ENCODE data around the gene CPAMD8. TPM values are rescaled to one million over a fixed set of nuclear protein-coding genes. Genes with fewer than 3 reads are reported as not detected.
"Not testable (repeated sequence)": the region's sequence is repeated elsewhere in the genome, so short reads cannot be mapped to it uniquely, and the experiment has no call there.

CPAMD8 gene
- total and polyA plus RNA-seq, 10 of the 15 experiments (the other 5 are each of a cell fraction or from before 2014, with no cell fraction given), result 0.12 to 0.97 (median 0.25) TPM; not detected in 3

DNA sequence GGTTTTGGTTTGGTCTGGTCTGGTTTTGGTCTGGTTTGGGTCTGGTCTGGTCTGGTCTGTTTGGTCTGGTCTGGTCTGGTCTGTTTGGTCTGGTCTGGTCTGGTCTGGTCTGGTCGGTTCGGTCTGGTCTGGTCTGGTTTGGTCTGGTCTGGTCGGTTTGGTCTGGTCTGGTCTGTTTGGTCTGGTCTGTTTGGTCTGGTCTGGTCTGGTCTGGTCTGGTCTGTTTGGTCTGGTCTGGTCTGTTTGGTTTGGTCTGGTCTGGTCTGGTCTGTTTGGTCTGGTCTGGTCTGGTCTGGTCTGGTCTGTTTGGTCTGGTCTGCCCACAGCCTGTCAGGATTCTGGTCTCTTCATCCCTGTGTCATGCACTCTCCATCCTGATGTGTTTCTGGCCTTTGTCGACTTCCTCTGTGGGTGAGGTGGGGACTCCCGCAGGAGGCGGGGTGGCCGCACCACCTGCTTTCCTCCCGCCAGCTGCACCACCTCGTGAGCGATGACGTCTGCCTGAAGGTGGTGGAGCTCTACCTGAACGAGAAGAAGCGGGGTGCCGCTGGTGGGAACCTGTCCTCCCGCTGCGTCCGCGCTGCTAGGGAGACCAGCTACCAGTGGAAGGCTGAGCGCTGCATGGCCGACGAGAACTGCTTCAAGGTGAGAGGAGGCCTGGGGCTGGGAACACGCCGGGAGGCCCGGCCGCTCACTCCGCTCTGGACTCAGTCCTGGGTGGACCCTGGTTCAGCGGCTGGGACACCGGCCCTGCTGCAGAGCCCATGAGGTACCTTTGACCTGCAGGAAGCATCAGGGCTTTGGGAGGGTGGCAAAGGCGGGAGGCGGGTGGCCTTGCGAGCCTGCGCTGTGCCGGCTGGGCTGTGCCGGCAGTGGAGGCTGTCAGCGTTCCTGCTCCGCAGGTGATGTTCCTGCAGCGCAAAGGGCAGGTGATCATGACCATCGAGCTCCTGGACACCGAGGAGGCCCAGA lies 150.7 kb downstream of the CPAMD8 start:
- Histone ChIP-seq H4K20me1 (ENCODE audit: control insufficient read depth, insufficient read depth) (no peaks in the 10 kb centered on the region), H3K4me3 (no peak overlapping the region), H3K27me3 (replicated peaks in 1 of 2; ENCODE audit: control insufficient read depth in 2 of 2, insufficient read depth in 2 of 2, low read length in 1 of 2) (no peaks in the 10 kb centered on the region), H3K36me3 (ENCODE audit: control insufficient read depth in 2 of 2, insufficient read depth in 2 of 2, low read length in 1 of 2) (peaks cover 10 to 44% of the 10 kb centered on the region in 2 experiments), H3K79me2 (ENCODE audit: control insufficient read depth, insufficient read depth, low read length) (no peaks in the 10 kb centered on the region), H3K4me2 (ENCODE audit: control insufficient read depth, insufficient read depth) (no peak overlapping the region), H3K4me1 (ENCODE audit: control insufficient read depth, insufficient read depth, low read length) (peaks cover 6% of the 10 kb centered on the region), H3K27ac (ENCODE audit: control insufficient read depth, insufficient read depth) (no peak overlapping the region), H2AFZ (ENCODE audit: control insufficient read depth, low read depth, low read length) (no peak overlapping the region), H3K9ac (ENCODE audit: control insufficient read depth, insufficient read depth, low read length) (no peak overlapping the region), H3K9me3 (replicated peaks; ENCODE audit: control insufficient read depth, insufficient read depth, low read length) (peaks cover 11% of the 10 kb centered on the region; the same call in 2 of the 3 replicates)
- ATAC-seq (no peak; the same call in 1 of the 3 replicates), DNase-seq (ENCODE audit: low read depth, low spot score) (no peak), FAIRE-seq (no peak)
- intact Hi-C loops (cut with micrococcal nuclease; ENCODE audit: unreplicated experiment) (no loop called here), in situ Hi-C loops (cut with MboI) (no loop called here)
- ChIA-PET RAD21 (ENCODE audit: unreplicated experiment) (no interaction called here), POLR2A (no interaction called here), SMC1A (ENCODE audit: uncharacterized antibody, unreplicated experiment) (no interaction called here), CTCF (no interaction called here)
- 94% methylated on average over 34 of the region's 39 CpGs for whole genome bisulfite sequencing (ENCODE audit: insufficient coverage, insufficient replicate concordance, low lambda C conversion rate, missing lambda C conversion rate)
- BruUV-seq (replicated peaks), result TSS peak; percentile 47
- TF ChIP-seq, protein P1, sequence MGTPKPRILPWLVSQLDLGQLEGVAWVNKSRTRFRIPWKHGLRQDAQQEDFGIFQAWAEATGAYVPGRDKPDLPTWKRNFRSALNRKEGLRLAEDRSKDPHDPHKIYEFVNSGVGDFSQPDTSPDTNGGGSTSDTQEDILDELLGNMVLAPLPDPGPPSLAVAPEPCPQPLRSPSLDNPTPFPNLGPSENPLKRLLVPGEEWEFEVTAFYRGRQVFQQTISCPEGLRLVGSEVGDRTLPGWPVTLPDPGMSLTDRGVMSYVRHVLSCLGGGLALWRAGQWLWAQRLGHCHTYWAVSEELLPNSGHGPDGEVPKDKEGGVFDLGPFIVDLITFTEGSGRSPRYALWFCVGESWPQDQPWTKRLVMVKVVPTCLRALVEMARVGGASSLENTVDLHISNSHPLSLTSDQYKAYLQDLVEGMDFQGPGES (IDR thresholded peaks at IDR 0.05), result no peak
- TF ChIP-seq TCF12 (IDR thresholded peaks at IDR 0.05; ENCODE audit: low read depth, low read length) (peak; percentile 65), TCF3 (IDR thresholded peaks at IDR 0.05; ENCODE audit: borderline replicate concordance, insufficient read depth, low read depth, low read length) (peak; percentile 79; the same call in 1 of the 2 replicates)
- TF ChIP-seq, protein P2, sequence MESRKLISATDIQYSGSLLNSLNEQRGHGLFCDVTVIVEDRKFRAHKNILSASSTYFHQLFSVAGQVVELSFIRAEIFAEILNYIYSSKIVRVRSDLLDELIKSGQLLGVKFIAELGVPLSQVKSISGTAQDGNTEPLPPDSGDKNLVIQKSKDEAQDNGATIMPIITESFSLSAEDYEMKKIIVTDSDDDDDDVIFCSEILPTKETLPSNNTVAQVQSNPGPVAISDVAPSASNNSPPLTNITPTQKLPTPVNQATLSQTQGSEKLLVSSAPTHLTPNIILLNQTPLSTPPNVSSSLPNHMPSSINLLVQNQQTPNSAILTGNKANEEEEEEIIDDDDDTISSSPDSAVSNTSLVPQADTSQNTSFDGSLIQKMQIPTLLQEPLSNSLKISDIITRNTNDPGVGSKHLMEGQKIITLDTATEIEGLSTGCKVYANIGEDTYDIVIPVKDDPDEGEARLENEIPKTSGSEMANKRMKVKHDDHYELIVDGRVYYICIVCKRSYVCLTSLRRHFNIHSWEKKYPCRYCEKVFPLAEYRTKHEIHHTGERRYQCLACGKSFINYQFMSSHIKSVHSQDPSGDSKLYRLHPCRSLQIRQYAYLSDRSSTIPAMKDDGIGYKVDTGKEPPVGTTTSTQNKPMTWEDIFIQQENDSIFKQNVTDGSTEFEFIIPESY (IDR thresholded peaks at IDR 0.05), result peak; percentile 36; the same call in 1 of the 2 replicates

DNA sequence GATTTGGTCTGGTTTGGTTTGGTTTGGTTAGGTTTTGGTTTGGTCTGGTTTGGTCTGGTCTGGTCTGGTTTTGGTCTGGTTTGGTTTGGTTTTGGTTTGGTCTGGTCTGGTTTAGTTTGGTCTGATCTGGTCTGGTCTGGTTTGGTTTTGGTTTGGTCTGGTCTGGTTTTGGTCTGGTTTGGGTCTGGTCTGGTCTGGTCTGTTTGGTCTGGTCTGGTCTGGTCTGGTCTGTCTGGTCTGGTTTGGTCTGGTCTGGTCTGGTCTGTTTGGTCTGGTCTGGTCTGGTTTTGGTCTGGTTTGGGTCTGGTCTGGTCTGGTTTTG lies 151.7 kb downstream of the CPAMD8 start:
- H3K27me3 ChIP-seq (replicated peaks in 1 of 2; ENCODE audit: control insufficient read depth in 2 of 2, insufficient read depth in 2 of 2, low read length in 1 of 2); SMC1A ChIA-PET (ENCODE audit: uncharacterized antibody, unreplicated experiment); H3K4me3 ChIP-seq; RAD21 ChIA-PET (ENCODE audit: unreplicated experiment); H3K9ac ChIP-seq (ENCODE audit: control insufficient read depth, insufficient read depth, low read length); CTCF ChIA-PET; DNase-seq (ENCODE audit: low read depth, low spot score); in situ Hi-C loops (cut with MboI); H3K9me3 ChIP-seq (replicated peaks; ENCODE audit: control insufficient read depth, insufficient read depth, low read length); BruUV-seq (replicated peaks); POLR2A ChIA-PET; H2AFZ ChIP-seq (ENCODE audit: control insufficient read depth, low read depth, low read length); H3K79me2 ChIP-seq (ENCODE audit: control insufficient read depth, insufficient read depth, low read length); H3K4me2 ChIP-seq (ENCODE audit: control insufficient read depth, insufficient read depth); ATAC-seq; intact Hi-C loops (cut with micrococcal nuclease; ENCODE audit: unreplicated experiment); H4K20me1 ChIP-seq (ENCODE audit: control insufficient read depth, insufficient read depth); H3K4me1 ChIP-seq (ENCODE audit: control insufficient read depth, insufficient read depth, low read length): not testable (repeated sequence)
- FAIRE-seq, result peak; percentile 52
- Histone ChIP-seq H3K36me3 (ENCODE audit: control insufficient read depth in 2 of 2, insufficient read depth in 2 of 2, low read length in 1 of 2) (peaks cover 10 to 46% of the 10 kb centered on the region in 2 experiments), H3K27ac (ENCODE audit: control insufficient read depth, insufficient read depth) (peak overlapping the region; percentile 17; the same call in 1 of the 2 replicates)

All from GM12878 (cell line).